Suppressor macrophage treated with lipopolysaccharide for 4 hours (primary cell): ENCODE data around the gene PLAAT1.

Source experiments
- DNase-seq: peaks from one replicate; pipeline ENCODE4 v3.0.0-alpha.2; 2020

PLAAT1 gene

GRCh38 chr3:193240850-193241706 lies at the start of gene PLAAT1:
PLAAT1 (plus strand) TSS chr3:193241222; CDS start chr3:193255651, 14,429 bp downstream.
- DNase-seq: peak; percentile 39

DNA sequence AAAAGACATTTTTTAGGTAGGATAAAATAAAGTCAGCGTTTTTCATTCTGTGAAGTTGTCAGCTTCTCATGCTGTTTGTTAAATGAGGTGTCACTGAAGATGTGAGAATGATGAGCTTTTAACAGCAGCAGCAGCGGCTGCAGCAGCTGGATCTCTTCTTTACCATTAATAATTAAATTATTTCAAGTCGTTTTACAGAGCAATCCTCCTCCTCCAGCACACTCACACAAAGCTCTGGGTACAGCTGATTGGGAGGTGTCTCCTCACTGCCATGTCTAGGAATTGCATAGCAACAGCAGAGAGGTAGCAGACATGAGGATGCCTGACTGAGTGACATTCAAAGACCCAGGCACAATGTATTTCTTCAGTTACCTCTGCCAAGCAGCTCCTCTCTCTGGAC lies 46.7 kb upstream of the PLAAT1 start:
- no peak for DNase-seq

DNA sequence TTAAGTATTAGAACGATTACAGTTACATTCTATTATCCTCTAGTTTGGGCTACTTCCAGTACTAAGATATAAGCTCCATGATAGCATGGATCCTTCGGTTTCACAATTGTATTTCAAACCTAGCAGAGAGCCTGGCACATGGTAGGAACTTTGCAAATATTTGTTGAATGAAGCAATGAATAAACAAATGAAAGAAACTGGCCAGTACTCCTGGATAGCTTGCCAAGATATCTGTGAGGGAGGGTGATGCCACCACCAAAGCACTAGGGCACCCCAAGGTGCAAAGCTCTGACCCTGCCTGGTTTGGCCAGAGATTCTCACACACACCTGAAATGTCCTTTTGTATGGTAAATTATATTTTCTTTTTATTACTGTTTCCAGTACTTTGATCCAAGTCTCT lies 44.3 kb upstream of the PLAAT1 start:
- DNase-seq: no peak

GRCh38 chr3:193207290-193208273 lies 33.4 kb upstream of the PLAAT1 start:
- no peak for DNase-seq

GRCh38 chr3:193210618-193211017 lies 30.4 kb upstream of the PLAAT1 start:
- no peak for DNase-seq

DNA sequence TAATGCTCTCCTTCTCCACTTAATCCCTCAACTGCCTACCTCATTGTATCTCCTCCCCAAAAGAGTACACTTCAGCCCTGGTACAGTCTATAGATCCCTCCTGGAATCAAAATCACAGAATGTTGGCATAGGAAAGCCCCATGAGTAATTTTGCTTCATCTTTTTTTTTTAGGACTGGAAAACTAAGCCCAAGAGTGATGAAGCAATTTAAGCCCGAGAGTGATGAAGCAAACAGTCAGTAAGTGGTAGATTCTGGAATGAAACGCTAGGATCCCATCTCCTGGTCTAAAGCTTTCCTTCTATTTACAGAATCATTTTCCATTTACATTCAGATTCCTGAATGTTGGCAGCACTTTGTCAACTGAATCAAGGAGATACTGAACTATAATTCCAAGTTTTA lies 29.8 kb upstream of the PLAAT1 start:
- DNase-seq: no peak

- no peak for DNase-seq
Observed at GRCh38 chr3:193211984-193212383, 29.0 kb upstream of the PLAAT1 start.

DNA sequence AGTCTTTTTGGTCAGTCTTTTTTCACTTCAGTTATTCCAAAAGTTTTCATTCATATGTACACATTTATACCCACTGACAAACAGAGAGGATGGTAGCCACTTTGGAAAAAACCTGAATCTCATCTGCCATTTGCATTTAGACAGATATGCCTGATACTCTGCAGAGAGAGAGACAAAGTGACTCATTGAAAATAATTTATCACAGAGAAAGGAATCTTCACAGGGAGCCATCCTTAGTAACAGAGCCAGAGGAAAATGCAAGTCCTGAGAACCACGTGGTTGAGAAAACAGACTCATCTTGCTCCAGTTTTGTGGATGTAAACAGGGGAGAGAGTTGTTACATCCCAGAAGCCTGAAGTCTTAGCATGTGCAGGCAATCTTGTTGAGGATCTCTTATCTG lies 28.2 kb upstream of the PLAAT1 start:
- DNase-seq: no peak

GRCh38 chr3:193214445-193214844 lies 26.6 kb upstream of the PLAAT1 start:
- DNase-seq: no peak

DNA sequence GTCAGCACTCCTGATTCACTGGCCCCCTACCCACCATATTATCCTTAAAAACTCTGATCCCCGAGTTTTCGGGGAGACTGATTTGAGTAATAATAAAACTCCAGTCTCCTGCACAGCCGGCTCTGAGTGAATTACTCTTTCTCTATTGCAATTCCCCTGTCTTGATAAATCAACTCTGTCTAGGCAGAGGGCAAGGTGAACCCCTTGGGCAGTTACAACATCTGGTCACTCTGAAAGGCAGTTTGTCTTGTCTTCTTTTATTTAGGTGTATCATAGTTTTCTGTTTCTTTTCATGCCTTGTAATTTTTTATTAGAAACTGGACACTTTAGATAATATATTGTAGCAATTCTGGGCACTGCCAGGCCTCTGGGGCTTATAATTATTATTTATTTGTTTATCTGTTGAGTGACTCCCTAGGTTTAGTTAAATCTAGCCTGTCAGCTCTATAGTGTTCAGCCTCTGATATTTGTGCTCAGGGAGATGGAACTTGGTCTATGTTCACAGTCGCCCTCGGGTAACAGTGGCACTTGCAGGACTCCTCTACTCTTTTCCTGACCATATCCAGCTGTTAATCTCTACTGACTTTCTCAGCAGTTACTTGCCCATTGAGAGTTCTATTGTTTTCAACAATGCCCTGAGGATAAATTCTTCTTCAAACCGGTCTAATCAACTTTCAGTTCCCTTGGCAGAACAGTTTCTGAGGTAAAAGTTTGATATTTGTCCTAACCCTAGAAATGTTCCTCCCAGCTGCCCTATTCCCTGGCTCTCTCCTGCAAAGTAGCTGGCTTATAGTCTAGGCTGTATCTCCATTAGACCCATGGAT lies 15.5 kb upstream of the PLAAT1 start:
- DNase-seq: no peak

- DNase-seq: no peak
Observed at GRCh38 chr3:193228206-193228605, 12.8 kb upstream of the PLAAT1 start.

DNA sequence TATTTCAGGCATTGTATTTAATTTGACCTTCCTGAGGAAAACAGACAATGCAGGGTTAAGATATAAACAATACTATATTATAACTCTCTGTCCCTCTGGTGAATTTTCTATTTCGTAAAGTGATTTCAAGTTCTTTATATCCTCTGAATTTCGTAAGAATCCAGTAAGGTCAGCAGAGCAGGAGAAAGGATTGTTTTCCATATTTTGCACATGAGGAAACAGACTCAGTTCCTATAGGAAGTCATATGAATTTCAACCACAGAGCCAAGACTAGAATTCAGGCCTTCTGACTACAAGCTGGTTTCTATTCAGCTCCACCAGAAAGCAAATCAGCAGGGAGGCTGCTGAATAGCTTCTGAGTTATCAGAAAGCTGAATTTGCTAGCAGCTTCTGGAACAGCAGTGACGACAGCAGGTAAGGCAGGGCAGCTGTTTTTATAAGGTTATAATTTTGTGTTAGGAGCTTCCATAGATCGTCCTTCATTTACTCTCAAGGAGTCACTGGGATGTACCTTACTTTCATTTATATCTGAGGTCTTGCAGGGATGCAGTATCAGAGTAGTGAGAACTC lies 11.1 kb upstream of the PLAAT1 start:
- no peak for DNase-seq

- no peak for DNase-seq
Observed at GRCh38 chr3:193230610-193231009, 10.4 kb upstream of the PLAAT1 start.

DNA sequence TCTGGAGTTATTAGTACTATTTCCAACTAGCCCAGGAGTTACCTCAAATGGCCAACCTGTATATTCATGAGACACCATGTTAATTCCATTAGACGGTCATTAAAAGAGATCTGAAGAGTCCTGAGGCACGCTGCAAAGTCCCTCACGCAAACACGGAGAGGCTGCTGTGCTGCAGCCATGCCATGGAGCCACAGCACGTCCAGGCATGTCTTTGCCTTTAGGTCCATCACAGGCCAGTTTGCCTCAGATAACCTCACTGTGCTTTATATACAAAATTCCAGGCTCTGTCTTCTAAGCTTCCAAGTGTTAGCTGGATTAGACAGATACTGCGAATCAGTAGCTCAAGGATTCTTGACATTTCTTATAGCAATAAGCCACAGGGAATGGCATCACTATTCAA lies 9.8 kb upstream of the PLAAT1 start:
- no peak for DNase-seq

- no peak for DNase-seq
Observed at GRCh38 chr3:193236599-193236998, 4.4 kb upstream of the PLAAT1 start.

DNA sequence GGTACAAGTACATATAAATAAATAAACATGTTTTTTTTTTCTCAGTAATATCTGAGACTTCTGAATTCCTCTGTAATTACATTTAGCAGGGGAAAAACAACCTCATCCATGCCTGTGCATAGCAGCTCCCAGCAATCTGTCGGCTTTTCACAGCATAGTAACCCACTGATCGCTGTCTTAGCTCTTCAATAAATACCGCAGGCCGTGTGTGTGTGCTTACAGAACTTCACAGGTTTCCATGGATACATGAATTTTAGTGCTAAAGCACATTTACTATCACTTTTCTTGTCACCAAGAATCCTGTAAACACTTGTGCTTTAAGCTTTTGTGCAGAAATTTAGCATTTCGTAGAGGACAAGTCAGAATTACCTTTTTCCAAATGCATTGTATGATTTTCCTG lies 4.0 kb upstream of the PLAAT1 start:
- DNase-seq: no peak

DNA sequence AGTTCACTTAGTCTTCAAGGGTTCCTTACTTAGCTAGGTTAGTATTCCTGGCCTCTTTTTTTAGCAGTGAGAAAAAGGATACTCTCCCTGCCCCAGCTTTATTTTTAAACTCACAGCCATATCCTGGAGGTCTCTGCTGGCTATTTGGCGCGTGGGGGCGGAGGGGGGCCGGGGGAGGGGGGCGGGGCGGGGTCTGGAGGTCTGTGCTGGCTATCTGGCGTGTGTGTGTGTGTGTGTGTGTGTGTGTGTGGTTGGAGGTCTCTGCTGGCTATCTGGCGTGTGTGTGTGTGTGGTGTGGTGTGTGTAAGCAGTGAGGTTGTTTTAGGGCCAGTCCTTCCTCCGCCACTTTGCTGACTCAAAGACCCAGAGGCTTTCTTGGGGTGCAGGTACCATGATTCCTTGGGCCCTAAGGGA lies 579 bp upstream of the PLAAT1 start:
- no peak for DNase-seq

DNA sequence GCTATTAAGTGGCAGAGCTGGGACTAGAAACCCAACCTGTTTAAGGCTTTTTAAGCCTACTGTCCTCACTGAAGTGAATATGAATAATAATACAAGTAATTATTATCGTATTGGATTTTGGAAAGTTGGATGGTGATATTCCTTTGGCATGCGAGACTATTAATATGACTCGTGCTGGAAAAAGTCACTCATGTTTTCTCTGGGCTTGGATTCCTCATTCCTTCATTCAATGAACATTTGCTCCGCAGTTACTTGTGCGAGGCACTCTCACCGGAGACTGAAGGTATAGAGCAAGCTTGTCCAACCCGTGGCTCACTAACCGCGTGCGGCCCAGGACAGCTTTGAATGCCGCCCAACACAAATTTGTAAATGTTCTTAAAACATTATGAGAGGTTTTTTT lies 694 bp downstream of the PLAAT1 start:
- DNase-seq: no peak

GRCh38 chr3:193243571-193243970 lies 2.5 kb downstream of the PLAAT1 start:
- DNase-seq: no peak

DNA sequence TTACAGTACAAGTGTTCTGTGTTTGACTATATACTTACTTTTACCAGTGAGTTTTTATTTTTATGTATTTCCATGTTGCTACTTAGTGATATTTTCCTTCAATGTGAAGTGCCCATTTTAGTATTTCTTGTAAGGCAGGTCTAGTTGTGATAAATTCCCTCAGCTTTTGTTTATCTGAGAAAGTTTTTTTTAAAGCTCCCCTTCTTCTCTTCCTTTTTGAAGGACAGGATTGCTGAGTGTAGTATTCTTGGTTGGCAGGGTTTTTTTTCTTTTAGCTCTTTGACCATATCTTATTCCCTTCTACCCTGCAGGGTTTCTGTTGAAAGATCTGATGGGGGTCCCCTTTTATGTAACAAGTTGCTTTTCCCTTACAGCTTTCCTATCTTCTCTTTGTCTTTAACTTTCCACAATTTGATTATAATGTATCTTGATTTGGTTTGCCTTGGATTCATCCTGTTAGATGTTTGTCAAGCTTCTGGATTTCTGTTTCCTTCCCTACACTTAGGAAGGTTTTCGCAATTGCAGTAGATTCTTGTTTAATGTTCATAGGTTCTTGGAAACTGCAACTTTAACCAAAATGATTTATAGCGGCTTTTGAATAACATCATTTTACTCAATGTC lies 7.9 kb downstream of the PLAAT1 start:
- no peak for DNase-seq

DNA sequence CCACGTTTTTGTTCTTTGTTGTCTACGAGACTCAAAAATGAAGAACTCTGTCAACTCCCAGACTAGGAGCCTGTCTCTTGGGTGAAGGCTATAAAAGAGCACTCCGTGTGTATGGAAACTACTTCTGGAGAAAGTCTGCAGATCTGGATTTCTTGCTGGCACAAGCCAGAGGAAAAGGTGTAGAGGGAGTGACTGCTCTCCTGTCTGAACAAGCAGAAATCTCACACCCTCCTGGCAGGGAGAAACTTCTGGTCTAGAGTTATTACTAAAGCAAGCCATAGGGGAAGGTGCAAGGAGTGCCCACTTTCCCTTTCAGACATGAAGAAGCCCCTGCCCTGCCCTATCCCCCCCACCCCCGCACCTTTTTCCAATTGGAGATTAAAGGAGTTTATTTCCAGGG lies 9.5 kb downstream of the PLAAT1 start:
- DNase-seq: no peak
